Loucy (cell line): ENCODE results near the gene DNAH14.
"Not testable (repeated sequence)": the region's sequence is repeated elsewhere in the genome, so short reads cannot be mapped to it uniquely, and the experiment has no call there.

Experiments
- EZH2phosphoT487 ChIP-seq: fragments of 200-600 bp; IDR thresholded peaks from 2 replicates; pipeline ENCODE4 v1.6.1; 2018; ENCODE audit warnings: antibody characterized with exemption, mild to moderate bottlenecking, moderate library complexity, borderline replicate concordance
- TF ChIP-seq, protein P1 (sequence below): fragments of 200-600 bp; sonication (generic); conservative IDR thresholded peaks from 2 replicates; pipeline ENCODE4 v1.5.1; 2014; ENCODE audit warnings: mild to moderate bottlenecking, antibody characterized with exemption, low read length

DNA sequence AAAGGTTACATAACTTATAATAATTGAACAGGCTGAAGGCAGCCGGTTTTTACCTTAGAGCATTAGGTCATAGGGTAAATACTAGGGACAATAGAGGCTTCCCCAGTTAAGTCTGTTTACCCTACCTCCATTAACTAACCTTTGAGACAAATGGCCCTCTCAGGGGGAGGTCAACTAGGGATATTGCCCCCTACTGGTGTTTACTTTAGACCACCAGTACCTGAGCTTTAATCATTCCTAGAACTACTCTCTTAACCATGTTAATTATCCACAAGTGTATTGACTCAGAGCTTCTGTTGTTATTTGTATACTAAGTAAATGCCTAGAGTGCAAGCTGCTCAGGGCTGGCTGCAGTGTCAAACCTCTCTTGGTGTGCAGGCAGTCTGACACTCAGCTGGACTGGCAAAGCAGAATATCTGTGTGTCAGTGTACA, 52.5 kb downstream of the DNAH14 start:
- TF ChIP-seq EZH2phosphoT487: not testable (repeated sequence)
- TF ChIP-seq, protein P1, sequence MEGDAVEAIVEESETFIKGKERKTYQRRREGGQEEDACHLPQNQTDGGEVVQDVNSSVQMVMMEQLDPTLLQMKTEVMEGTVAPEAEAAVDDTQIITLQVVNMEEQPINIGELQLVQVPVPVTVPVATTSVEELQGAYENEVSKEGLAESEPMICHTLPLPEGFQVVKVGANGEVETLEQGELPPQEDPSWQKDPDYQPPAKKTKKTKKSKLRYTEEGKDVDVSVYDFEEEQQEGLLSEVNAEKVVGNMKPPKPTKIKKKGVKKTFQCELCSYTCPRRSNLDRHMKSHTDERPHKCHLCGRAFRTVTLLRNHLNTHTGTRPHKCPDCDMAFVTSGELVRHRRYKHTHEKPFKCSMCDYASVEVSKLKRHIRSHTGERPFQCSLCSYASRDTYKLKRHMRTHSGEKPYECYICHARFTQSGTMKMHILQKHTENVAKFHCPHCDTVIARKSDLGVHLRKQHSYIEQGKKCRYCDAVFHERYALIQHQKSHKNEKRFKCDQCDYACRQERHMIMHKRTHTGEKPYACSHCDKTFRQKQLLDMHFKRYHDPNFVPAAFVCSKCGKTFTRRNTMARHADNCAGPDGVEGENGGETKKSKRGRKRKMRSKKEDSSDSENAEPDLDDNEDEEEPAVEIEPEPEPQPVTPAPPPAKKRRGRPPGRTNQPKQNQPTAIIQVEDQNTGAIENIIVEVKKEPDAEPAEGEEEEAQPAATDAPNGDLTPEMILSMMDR: not testable (repeated sequence)
